GM19324 (cell line): ENCODE measurements around the gene DGKH.
"Not testable (repeated sequence)": the region's sequence is repeated elsewhere in the genome, so short reads cannot be mapped to it uniquely, and the experiment has no call there.

ENCODE experiments used
- ATAC-seq: cut with Tn5 transposase; IDR thresholded peaks from one replicate; pipeline ENCODE4 v1.9.1; 2021; ENCODE audit warnings: mild to moderate bottlenecking, moderate library complexity; ENCODE audit not compliant: unreplicated experiment, low FRiP score

DGKH gene

DNA sequence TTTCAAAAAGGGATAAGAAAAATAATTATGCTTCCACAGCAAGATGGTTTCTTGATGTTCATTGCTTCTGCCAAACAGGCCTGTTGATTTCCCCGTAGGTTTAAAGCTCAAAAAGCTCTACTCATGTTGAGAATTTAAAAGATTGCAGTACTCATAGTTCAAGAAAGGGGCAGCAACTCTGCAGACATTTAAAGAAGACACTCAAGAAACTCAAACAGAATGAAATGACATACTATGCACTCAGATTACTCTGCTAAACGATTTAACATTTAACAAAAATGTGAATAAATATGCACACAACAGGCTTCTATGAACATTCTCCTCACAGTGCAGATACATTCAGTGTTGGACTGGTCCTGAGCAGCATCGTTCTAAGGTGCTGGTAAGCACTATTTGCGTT lies 22.7 kb downstream of the DGKH start:
- ATAC-seq: not testable (repeated sequence)

- ATAC-seq: no peak
Observed at GRCh38 chr13:42071672-42072419, 23.4 kb downstream of the DGKH start.

GRCh38 chr13:42073683-42074082 lies 25.2 kb downstream of the DGKH start:
- no peak for ATAC-seq

DNA sequence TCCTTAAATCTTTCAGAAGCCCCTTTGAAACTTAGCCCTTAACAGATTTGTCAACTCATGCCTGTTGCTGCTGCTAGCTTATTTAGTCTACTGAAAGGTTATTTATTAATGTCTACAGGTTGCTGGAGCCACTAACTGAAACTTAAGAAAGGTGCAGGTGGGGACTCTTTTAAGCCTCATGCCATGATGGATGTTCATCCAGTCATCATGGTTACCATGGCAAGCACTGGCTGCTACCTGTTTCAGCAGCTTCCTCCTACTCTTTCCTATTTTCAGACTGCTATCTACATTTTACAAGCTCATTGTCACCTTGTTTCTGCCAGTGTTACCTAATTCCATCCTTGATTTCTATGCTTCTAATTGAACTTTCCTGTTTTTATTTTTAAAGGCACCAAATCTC lies 27.1 kb downstream of the DGKH start:
- ATAC-seq: no peak

GRCh38 chr13:42076309-42076713 lies 27.9 kb downstream of the DGKH start:
- no peak for ATAC-seq

DNA sequence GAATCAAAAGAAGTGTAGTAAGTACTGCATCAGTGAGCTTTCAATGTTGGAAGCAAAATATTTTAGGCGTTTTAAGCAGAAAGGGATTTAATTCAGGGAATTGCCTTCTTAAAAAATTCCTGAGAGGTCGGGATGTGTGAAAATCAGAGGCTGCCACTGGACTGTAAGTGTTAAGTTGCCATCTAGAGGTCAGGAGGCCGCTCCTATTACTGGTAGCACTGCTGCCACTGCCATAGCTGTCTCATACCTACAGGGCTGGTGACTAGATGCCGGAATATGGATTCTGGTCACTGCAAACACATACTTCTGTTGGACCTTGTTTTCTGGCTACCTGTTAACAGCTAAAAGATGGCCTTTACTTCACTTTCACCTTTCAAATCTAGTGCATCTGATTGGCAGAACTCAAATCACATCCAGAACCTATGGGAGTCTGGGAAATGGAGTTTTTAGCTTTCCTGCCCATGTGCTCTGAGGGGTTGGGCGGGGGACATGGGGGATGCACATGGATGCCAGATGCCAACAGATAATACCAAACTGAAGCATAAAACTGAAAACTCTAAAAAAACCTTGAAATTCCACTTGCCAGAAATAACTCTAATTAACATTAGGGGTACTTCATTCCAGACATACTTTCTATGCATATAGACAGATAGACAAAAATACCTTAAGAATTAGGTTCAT lies 29.8 kb downstream of the DGKH start:
- no peak for ATAC-seq

DNA sequence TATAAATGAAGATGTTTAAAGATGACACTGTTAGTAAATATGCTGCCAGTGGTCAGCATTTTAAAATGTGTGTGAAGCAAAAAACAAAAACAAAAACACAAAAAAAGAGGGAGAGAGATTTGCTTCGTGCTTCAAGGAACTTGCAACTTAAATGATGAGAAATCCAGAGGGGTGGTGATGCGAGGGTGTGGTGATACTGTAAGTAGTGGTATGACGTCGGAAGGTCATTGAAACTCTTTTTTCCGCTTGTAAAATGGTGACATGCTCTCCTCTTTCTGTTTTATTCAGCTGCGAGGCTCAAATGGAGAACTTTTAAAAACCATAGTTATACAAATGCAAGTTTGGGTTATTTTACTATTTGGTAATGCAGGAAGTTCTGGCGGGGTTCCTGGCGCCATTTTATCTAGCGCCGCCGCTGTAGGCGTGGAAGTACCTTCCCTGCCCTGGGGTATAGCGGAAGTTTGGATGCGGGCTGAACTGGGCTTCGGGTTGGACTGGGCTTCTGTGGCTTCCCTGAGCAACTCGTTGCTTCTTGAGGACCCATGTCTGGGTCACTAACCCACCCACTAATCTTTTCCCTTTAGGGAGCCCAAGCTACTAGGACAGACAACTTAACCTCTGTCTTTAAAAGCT lies 34.8 kb downstream of the DGKH start:
- ATAC-seq: no peak

- no peak for ATAC-seq
Observed at GRCh38 chr13:42084722-42085121, 36.3 kb downstream of the DGKH start.

- no peak for ATAC-seq
Observed at GRCh38 chr13:42086582-42086981, 38.1 kb downstream of the DGKH start.

- no peak for ATAC-seq
Observed at GRCh38 chr13:42094516-42095040, 46.1 kb downstream of the DGKH start.

- not testable (repeated sequence) for ATAC-seq
Observed at GRCh38 chr13:42096222-42096621, 47.8 kb downstream of the DGKH start.

DNA sequence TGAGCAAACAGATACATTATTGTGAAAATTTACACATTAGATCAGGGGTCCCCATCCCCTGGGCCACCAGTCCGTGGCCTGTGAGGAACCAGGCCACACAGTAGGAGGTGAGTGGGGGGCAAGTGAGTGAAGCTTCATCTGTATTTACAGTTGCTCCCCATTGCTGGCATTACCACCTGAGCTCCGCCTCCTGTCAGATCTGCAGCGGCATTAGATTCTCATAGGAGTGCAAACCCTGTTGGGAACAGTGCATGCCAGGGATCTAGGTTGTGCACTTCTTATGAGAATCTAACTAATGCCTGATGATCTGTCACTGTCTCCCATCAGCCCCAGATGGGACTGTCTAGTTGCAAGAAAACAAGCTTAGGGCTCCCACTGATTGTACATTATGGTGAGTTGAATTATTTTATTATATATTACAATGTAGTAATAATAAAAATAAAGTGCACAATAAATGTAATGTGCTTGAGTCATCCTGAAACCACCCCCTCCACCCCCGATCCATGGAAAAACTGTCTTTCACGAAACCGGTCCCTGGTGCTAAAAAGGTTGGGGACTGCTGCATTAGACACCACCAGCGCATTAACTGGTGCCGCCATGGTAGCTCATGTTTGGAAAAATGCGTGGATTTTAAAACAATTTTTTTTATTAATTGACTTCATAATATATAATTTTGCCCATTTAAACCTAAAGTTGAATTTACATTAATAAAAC lies 51.7 kb downstream of the DGKH start:
- no peak for ATAC-seq

- no peak for ATAC-seq
Observed at GRCh38 chr13:42100960-42101359, 52.5 kb downstream of the DGKH start.

GRCh38 chr13:42101821-42102585 lies 53.6 kb downstream of the DGKH start:
- ATAC-seq: no peak

DNA sequence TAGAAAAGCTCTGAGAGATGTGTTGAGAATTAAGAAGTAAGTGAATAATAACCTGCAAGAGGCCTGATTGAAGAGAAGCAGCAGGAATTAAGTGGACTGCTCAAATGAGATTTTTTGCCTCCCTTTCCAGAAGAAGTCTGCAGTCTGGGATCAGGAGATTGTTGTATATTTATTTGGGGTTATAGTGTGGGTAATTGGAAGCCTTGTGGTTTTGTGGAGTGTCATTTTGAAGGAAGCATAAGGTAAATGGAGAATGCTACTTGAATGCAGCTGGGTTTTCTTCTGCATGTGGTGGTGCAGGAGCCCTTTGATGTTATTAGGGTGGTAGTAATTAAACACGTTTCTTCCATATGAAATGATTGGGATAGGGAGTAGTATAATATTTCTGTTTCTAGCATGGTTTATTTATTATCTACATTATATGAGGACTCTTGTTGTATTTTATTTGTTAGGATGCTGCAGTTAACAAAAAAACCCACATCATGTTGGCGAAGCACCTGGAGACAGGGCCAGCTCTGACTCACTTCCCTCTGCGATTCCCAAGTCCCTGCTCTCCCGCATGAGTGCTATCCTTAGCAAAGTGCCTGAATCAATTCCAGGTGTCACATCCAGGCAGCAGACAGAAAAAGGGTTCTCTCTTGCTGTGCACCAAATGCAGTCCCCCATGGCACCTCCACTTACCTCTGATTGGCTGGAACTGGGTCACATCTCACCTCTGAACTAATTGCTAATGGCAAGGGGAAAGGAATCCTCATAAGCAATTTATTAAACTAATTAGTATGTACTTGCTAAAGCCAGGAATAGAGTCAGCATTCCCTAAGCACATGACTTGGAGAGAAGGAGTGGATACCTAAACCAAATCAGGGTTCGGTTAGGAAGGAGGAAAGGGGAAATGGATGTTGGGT lies 54.8 kb downstream of the DGKH start:
- ATAC-seq: no peak

GRCh38 chr13:42106998-42107397 lies 58.5 kb downstream of the DGKH start:
- no peak for ATAC-seq

- ATAC-seq: no peak
Observed at GRCh38 chr13:42107421-42107820, 59.0 kb downstream of the DGKH start.

GRCh38 chr13:42108217-42108616 lies 59.8 kb downstream of the DGKH start:
- ATAC-seq: no peak

DNA sequence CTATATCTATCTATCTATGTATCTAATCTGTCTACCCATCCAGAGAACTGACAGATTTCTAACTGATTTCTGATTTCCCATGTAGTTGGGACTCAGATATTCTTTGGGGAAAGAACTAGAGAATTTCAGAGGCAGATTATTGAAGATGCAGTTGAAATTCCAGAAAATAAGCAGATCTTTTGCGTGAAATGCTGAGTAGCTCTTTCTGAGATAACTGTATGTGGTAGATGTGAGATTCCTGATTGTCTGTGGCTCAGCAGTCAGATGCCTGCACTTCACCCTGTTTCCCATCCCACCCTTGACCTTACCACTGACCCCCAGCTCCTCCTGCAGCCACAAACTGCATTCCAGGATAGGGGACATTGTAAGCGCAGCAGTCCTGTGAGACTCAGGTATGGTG lies 61.5 kb downstream of the DGKH start:
- no peak for ATAC-seq
